ENCODE results near the gene MTARC1.
A peak's percentile ranks its signal among the peaks of the same experiment; 100 is the strongest.

Gene MTARC1

DNA sequence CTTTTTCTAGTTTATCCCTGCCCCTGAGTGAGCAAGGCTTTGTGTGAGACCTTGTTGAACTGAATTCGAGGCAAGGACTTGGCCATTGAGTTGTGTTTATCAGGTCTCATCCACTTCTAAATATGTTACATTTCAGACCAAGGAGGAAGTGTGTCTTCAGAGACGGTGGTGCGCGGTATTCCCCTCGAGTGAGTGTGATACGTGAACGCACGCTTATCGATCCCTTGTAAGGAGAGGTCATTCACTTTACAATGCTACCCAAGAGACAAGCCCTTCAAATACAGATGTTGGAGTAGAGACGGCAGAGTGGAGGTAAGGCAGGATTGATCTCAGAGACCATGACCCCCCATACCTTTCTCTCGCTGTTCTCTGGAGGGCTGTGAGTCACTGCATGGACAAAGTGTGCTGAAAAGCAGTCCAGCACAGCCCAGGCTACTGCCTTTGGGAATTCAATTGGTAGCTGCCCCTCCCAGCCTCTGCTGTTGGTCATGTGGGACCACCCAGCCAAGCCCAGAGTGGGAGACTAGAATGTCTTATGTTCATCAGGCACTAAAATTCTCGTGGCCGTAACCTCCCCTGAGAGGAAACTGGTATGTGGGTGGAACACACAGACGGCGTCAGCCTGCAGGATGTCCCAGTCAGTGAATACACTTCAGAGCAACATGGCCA is 16.3 kb upstream of the MTARC1 start:
- DNase-seq (ENCODE audit: low read depth in 2 of 2): no peak

DNA sequence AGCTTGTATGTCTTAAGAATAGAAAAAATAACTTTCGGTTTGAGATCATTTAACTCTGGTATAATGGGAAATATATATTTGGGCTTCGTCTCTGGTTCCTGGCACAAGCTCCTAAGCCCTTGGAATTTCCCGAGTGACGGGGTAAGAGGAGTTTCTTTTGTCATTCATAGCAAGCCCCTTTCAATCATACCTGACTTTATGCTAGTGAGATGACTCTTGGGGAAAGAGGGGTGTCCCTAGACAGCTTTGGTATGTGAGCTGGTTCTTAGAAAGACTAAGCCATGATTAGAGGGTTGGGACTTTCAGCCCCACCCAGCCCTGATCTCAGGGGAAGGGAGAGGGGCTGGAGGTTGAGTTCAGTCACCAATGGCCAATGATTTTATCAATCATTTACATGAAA is 13.9 kb upstream of the MTARC1 start:
- no peak for DNase-seq (ENCODE audit: low read depth in 2 of 2)

DNA sequence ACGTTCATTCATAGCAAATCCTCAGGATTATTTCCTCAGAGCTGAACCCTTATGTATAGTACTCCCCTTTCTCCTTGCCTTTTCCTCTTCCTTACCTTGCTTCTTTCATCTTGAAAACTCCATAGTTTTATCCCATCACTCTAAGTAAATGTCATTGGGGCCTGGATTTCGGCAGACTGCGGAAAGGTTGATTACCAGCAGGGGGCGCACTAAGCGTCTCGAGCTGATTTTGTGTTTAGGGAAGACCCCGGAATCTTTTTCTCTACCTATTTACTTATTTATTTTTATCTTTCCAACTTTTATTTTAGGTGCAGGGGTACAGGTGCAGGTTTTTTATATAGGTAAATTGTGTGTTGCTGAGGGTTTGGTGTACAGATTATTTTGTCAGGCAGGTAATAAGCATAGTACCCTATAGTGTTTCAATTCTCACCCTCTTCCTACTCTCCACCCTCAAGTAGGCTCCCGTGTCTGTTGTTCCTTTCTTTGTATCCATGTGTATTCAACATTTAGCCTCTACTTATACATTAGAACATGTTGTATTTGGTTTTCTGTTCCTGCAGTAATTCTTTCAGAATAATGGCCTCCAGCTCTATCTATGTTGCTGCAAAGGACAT is 11.4 kb upstream of the MTARC1 start:
- no peak for DNase-seq (ENCODE audit: low read depth in 2 of 2)

DNA sequence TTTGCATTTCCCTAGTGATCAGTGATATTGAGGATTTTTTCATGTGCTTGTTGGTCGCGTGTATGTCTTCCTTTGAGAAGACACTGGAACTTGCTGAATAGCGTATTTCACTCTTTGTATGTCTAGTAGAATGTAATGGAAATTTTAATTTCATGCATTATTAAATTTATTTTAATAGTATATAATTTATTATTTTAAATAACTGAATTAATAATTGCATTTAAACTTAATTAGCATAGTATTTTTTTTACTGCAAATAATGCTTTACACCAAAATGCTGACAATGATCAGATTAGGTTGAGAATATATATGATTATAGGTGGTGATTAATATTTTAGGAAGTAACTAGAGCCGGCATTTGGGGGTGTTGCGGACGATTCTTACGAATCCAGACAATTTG is 10.5 kb upstream of the MTARC1 start:
- no peak for DNase-seq (ENCODE audit: low read depth in 2 of 2)

DNA sequence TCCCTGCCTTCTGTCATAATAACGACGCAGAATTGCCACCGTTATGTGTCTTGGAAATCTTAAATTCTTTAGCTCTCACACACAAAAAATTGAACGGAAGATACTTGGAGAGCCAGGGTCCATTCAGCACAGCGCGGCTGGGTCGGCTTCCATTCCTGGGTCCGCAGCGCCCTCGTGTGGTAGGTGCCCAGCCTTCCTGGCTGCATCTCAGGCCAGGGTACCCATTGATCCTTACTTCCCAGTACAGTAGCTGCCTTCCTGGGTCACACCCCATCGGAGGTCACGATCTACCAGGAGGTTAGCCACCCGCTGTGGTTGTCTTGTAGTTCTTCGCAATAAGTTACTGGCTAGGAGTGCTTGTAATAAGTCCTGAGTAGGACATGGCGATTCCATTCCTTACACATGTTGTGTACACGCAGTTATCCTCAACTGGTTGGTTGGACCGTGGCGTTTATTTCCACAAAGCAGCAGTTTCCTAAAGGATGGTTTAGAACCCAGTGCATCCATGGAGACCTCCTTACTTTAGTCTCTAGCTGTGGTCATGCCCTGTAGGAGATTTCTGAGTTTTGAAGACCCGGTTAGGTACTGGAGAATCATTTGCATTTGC is 9.9 kb upstream of the MTARC1 start:
- DNase-seq (ENCODE audit: low read depth in 2 of 2): peak; percentile 6 to 22

DNA sequence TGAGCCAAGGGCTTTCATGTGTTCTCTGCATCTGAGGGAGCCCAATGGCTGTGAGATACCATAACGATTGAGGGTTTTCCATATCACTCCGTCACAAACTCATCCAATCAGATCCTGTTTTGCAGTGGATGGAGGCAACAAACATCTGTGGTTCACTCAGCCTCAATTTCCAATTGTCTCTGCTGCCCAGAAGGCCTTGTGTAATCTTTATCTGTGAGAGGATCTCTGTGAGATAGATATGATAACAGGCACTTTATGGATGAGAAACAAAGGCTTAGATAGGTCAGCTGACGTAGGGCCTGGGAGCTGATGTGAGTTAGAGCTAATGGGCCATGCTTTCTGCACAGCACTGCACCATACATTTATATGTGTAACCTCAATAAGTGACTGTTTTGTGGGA is 3.3 kb upstream of the MTARC1 start:
- no peak for DNase-seq (ENCODE audit: low read depth in 2 of 2)

DNA sequence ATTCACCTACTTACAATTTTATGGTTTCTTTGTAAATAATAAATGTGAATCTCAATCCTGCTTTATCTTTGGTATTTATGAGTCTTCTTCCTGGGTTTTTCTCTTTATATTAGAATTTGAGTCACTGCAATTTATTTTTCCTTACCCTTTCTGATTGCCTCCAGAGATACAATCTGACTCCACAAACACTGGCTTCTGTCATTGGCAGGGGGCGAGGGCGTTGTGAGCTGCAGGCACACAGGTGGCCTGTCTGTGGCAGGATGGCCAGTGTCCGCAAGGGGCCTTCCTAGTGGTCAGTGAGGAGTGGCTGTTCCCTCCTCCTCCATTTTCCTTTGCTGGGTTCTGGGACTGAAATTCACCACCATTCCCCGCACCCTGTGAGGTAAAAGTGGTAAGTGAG is 2.0 kb upstream of the MTARC1 start:
- no peak for DNase-seq (ENCODE audit: low read depth in 2 of 2)

DNA sequence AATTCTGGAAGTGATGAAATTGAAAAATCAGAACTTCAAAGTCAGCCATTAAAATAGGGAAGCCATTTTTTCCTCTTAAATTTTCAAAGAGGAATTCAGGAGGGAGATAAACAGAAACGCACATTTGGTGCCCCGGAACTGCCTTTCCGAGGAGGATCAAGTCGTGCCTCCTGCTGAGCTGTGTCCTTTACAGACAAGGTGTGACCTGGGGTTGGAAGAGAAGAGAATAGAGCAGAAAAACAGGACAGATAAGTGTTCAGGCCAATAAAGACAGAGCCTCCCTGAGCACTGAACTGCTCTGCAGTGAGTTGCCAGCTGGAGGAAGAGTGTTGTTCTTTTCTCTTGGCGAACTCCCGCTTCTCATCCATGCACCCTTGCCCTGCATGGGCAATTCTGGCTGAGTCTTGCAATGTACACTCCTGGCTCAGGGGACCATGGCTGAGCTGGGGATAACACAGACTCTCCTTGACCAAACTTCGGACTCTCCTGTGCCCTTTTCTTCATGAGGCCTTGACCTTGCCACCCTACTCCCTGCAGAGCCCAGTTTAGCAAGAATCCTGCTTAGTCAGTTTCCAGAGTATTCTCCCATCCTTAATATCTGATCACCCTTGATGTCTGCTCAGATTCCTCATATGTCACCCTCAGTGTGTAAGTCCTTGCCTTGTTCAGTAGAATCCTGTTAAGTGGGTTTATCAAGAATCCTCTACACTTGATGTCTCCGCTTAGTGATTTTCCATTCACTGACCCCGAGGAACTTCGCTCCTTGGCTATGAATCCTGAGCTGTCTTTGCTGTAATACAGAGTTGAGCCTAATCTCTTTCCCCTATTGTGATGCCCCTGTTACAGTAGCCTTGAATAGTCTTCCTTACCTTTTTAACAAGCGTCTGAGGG is 1.3 kb upstream of the MTARC1 start:
- DNase-seq (ENCODE audit: low read depth in 2 of 2): no peak

DNA sequence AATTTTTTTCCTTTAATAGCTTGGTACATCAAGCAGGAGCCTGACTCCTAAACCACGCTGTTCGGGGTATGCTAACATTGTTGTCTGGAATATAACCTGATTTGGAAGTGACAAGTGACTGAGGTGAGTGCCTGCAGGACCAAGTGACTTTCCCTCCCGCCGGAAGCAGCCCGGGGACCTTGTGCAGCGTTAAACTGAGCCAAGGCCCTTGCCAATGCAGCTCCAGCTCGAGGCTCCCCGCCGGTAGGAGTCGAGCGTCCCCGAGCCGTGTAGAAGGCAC is 716 bp upstream of the MTARC1 start:
- DNase-seq (ENCODE audit: low read depth in 2 of 2): no peak

DNA sequence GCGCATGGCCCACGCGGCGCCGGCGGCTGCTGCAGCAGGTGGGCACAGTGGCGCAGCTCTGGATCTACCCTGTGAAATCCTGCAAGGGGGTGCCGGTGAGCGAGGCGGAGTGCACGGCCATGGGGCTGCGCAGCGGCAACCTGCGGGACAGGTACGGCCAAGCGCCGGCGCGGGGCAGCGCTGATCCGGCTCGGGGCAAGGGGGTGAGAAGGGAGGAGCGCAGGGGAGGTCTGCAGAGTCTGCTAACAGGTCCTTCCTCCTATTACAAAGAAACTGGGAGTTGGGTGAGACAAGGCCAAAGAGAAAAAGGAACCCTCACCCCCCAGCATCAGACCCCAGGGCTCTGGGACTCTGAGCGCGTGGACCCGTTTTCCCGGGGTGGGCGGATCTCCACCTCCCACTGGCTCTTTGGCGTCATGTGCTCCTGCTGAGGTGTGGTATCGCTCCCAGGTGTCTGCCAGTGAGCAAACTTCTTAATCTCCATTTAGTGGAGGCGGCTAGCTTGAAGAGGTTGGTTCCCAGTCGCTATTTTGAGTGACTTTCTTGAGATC is 431 bp downstream of the MTARC1 start:
- DNase-seq (ENCODE audit: low read depth in 2 of 2): no peak

DNA sequence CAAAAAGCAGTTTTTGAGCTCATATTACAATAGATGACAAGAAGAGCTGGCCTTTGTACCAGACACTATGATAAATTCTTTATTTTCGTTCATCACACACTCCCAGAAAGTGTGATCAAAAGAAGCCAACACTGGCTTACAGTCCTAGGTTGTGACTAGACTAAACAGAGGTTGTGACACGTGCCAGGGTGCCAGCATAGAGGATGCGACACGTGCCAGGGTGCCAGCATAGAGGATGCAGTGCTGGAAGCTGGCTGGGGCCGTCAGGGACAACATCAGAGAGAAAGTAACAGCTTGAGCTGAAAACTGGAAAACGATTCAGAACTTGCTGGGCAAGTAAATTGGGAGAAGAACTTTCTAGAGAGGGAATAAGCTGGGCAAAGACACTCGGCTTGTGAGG is 2.2 kb downstream of the MTARC1 start:
- DNase-seq (ENCODE audit: low read depth in 2 of 2): no peak

DNA sequence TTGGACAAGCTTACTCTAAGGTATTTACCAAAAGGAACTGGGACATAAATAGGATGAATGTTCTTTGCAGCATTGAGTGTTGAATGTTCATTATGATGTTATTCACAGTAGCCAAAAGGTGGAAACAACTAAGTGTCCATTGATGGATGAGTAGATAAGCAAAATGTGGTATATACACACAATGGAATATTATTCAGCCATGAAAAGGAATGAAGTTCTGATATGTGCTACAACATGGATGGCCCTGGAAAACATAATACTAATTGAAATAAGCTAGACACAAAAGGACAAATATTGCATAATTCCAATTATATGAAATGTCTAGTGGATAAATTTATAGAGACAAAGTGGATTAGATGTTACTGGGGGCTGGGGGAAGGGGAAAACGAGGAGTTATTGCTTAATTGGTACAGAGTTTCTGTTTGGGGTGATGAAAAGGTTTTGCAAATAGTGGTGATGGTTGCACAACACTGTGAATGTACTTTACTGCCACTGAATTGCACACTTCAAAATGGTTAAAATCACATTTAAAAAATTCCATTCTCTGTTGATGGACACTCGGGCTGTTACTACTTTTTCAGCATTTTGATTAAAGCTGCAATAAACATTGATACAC is 2.9 kb downstream of the MTARC1 start:
- no peak for DNase-seq (ENCODE audit: low read depth in 2 of 2)

DNA sequence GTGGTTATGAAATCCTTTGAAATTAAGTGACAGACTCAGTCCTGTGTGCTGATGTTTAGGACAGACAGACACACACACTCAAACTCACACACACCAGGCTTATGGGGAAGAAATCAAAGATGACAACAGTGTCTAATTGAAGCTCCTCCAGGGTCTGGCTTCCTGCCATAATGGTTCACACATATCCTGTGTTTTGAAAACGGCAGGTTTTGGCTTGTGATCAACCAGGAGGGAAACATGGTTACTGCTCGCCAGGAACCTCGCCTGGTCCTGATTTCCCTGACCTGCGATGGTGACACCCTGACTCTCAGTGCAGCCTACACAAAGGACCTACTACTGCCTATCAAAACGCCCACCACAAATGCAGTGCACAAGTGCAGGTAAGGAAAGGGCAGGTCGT is 4.6 kb downstream of the MTARC1 start:
- no peak for DNase-seq (ENCODE audit: low read depth in 2 of 2)

DNA sequence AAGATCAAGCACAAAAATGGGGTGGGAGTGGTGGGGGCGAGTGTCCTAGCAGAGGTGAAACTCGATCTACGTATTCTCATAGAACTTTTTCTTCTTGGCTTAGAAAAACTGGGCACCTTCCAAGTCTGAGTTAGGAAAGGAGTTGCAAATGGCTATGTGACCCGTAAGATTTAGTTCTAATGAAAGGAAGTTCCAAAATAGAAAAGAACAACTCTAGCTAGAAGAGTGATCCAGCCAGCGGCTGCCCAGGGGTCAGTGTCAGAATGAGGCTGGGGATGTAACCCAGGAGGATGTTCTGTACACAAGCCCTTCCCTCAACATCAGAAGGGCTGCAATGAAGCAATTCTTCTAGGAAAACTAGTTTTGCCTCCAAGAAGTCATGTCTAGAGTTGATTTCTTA is 5.2 kb downstream of the MTARC1 start:
- DNase-seq (ENCODE audit: low read depth in 2 of 2): no peak

DNA sequence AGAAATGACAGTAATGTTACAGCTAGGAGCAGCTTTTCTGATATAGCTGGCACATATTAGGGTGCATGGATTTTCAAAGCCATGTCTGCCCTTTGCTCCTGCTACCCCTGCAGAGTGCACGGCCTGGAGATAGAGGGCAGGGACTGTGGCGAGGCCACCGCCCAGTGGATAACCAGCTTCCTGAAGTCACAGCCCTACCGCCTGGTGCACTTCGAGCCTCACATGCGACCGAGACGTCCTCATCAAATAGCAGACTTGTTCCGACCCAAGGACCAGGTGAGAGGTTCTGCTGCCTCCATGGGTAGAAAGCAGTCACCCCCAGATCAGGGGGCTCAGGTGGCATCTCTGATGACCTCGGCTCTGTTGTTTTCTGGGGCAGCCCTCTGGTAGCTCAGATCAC is 9.8 kb downstream of the MTARC1 start:
- DNase-seq (ENCODE audit: low read depth in 2 of 2): no peak

DNA sequence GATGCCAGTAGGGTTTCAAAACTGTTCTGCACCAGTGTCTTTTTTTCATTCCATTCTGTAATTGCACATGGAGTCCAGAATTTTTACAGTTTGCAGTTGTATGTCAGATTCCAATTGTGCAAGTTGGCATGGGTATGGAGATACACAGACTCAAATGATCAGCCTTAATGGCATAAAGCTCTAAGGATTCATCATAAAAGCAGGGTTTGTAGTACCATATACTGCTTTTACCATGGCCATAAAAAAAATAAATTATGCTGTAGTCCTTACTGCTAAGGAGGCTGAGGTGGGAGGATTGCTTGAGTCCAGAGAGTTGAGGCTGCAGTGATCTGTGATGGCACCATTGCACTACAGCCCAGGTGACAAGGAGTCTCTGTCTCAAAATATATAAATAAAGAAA is 10.3 kb downstream of the MTARC1 start:
- no peak for DNase-seq (ENCODE audit: low read depth in 2 of 2)

DNA sequence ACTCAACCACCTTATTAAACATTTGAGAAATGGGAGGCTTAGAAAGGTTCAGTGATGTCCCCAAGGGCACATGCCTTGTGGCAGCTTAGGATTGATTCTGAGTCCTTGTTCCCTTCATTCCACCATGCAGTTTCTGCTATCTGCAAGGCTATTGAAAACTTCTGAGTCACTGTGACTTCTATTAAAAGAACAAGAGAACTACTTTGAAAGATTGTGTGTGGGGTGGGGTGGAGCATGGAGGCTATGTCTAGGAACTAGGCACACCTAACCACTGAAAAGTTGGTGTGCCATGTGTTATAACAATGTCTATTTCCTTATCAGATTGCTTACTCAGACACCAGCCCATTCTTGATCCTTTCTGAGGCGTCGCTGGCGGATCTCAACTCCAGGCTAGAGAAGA is 10.8 kb downstream of the MTARC1 start:
- DNase-seq (ENCODE audit: low read depth in 2 of 2): no peak

DNA sequence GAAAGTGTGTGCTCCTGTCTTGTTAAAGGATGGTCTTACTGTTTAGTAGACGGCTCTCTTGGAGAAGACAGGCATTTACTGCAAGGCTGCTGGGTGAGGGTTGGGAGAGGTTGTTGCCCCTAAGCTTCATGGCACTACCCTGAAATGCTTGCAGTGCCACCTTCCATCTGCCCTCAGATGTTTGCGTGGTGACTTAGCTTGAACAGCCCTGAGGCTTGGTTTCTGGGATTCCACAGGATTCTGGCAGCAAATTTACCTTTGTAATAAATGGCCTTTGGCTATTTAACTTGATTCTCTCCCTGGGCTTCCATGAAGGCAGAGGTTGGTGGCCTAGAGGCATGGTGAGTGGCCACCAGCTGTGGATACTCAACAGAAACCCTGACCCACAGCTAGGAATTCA is 11.6 kb downstream of the MTARC1 start:
- no peak for DNase-seq (ENCODE audit: low read depth in 2 of 2)

DNA sequence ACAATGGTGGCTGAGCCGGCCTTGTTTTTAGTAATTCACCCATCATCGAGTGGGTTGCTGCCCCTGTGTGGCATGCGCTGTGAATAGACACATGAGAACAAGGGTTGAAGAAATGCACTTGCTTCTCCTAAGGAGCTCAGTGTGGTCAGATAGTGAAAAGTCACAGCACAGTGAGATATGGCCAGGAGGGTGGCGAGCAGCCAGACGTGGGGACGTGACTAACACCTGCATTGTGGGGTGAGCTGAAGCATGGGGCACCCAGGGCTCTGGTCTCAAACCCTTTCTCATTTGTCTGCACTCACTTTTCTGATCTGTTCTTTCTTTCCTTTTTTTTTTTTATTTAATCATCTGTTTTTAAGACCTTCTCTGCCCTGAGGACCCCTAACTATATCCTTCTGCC is 13.5 kb downstream of the MTARC1 start:
- DNase-seq (ENCODE audit: low read depth in 2 of 2): no peak

DNA sequence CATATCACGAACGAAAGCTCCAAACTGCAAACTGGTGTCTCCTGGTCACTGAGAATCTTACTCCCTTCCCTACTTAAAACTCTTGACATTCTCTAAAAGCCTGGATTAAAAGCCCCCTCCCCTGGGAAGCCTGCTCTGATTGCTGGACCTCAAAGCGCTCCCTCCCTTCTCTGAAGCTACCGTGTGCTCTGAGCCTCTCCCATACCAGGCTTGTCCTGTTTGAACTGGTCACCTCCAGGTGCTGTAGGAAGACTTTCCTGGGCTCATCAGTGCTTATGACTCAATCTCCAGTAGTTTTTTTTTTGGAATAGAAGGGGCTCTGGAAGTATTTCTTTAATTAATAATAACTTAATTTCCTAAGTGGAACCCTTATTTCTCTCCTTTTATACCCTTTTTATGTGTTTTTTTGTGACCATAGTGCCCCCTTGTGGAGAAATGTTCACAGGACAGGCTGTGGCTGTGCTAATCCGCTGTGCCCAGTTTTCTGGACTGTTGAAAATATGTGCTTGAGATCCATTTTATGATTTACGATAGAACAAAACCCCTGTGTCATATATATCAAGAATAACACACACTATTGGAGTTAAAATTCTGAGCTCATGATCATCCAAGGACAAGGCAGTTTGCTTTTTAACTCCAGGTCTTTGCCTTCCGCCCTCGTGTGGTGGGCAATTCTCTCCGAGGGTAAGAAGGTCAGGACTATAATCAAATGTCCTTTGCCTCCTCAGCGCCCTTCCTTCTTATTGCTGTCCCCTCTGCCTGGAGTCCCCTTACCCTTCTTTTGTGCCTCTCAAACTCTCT is 16.9 kb downstream of the MTARC1 start:
- DNase-seq (ENCODE audit: low read depth in 2 of 2): no peak

DNA sequence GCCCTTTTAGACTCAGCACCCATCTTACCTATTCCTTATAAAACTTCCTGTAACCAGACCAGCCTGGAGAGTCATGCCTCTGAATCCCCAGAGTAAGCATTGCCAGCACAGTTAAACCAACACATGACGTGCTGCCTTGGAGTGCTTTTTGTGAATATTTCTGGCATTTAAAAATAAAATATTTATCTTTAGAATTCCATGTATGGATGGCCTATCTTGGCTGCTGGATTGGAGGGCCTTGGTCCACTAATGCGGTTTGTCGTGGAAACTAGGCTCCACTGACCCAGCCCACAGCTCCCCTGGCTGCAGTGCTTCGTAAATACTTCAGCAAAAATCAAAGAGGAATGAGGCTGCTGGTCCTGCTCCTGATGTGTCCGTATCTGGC is 17.5 kb downstream of the MTARC1 start:
- DNase-seq (ENCODE audit: low read depth in 2 of 2): no peak

Data from activated CD8-positive, alpha-beta memory T cell treated with anti-CD3 and anti-CD28 coated beads for 4 hours (primary cell).